H54 (cell line): ENCODE results near the gene GPR146.

Source experiments
- DNase-seq: peaks from one replicate; pipeline ENCODE4 v3.0.0; 2011; ENCODE audit warnings: low spot score, mixed read lengths; ENCODE audit not compliant: insufficient read length
- FAIRE-seq: peaks from 3 replicates; lab custom pipeline; 2011; peaks lifted over from hg19 to GRCh38; lab: Jason Lieb, UNC
- POLR2A ChIP-seq: IDR thresholded peaks from 2 replicates; pipeline ENCODE4 v1.6.1; 2011; ENCODE audit warnings: low read depth, mild to moderate bottlenecking, low read length

The GPR146 gene

DNA sequence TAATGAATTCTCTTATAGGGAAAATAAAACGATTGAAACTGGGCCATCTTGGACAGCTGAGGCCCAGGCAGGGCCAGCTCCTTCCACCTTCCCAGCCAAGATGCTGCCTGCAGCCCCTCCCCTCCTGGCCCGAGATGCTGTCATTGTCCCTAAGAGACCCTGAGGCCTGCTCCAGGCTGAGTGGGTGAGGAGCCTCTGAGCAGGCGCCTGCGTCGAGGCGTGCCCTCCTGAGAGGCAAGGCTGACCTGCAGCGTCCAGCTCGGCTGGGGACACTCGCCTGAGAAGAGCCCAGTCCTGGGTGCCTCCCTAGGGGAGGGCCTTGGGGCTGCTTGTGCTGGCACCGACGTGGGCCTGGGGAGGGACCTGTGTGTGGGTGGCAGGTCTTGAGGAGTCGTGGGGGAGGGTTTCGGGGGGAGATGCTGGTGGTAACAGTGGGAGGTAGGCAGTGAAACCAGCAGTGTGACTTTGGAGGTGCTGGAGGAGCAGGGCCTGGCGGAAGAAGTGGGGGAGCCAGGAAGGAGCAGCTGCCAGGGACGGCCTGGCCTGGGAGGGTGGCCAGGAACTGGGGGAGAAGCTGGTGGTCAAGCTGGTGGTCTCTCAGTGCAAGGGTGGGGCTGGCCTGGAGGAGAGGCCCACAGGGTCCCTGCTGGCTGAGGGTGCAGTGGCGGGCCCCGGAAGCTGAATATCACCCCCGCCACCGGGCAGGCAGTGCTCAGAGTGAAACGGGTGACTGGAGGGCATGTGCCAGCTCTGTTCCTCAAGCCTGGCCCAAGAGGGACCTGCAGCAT lies 7.9 kb downstream of the GPR146 start:
- TF ChIP-seq POLR2A: no peak
- DNase-seq (no peak), FAIRE-seq (no peak)

GRCh38 chr7:1053002-1053411 lies 8.7 kb downstream of the GPR146 start:
- FAIRE-seq (no peak), DNase-seq (no peak)
- no peak for TF ChIP-seq POLR2A

- FAIRE-seq: no peak
- no peak for DNase-seq
- TF ChIP-seq POLR2A: no peak
These were observed 9.5 kb downstream of the GPR146 start for GRCh38 chr7:1053816-1054370.

- FAIRE-seq (no peak), DNase-seq (no peak)
- no peak for TF ChIP-seq POLR2A
These were observed 10.1 kb downstream of the GPR146 start for GRCh38 chr7:1054438-1054837.

DNA sequence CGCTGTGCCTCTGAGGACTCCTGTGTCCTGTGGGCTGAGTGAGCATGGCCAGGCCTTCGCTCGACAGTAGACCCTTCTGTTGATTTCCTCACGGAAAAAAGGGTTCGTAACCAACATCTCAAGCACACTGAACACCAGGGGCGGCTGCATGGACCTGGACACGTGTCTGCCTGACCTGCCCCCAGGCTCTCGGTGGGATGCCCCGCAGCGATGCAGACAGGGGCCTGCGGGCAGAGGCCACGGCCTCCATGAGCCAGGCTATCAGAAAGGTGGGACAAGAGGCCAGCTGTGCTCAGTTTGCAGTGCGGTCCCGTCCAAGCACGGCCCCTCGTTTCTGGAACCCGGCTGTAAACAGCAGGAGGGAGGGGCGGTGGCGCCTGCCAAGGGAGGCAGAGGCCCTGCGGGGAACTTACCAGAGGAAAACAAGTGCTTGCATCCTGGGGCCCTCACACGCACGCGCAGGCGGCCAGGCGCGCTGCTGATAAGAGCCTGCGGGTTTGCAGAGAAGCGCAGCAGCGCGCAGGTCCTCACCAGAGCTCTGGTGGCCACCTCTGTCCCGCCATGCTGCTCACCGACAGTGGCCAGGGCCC lies 10.6 kb downstream of the GPR146 start:
- DNase-seq: no peak
- no peak for FAIRE-seq
- TF ChIP-seq POLR2A: no peak

GRCh38 chr7:1055491-1055955 lies 11.2 kb downstream of the GPR146 start:
- FAIRE-seq (no peak), DNase-seq (no peak)
- TF ChIP-seq POLR2A: no peak

GRCh38 chr7:1055956-1056784 lies 11.8 kb downstream of the GPR146 start:
- FAIRE-seq (no peak), DNase-seq (no peak)
- no peak for TF ChIP-seq POLR2A

- FAIRE-seq (no peak), DNase-seq (no peak)
- TF ChIP-seq POLR2A: no peak
These were observed 12.6 kb downstream of the GPR146 start for GRCh38 chr7:1056785-1057410.

DNA sequence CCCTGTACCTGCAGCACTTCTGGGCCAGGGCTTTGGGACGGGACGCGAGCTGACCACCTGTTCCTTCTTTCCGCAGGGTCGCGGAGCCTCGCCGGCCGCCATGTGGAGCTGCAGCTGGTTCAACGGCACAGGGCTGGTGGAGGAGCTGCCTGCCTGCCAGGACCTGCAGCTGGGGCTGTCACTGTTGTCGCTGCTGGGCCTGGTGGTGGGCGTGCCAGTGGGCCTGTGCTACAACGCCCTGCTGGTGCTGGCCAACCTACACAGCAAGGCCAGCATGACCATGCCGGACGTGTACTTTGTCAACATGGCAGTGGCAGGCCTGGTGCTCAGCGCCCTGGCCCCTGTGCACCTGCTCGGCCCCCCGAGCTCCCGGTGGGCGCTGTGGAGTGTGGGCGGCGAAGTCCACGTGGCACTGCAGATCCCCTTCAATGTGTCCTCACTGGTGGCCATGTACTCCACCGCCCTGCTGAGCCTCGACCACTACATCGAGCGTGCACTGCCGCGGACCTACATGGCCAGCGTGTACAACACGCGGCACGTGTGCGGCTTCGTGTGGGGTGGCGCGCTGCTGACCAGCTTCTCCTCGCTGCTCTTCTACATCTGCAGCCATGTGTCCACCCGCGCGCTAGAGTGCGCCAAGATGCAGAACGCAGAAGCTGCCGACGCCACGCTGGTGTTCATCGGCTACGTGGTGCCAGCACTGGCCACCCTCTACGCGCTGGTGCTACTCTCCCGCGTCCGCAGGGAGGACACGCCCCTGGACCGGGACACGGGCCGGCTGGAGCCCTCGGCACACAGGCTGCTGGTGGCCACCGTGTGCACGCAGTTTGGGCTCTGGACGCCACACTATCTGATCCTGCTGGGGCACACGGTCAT lies 13.3 kb downstream of the GPR146 start:
- TF ChIP-seq POLR2A: no peak
- DNase-seq (no peak), FAIRE-seq (no peak)

GRCh38 chr7:1058311-1058710 lies 14.0 kb downstream of the GPR146 start:
- no peak for TF ChIP-seq POLR2A
- DNase-seq: no peak
- no peak for FAIRE-seq

DNA sequence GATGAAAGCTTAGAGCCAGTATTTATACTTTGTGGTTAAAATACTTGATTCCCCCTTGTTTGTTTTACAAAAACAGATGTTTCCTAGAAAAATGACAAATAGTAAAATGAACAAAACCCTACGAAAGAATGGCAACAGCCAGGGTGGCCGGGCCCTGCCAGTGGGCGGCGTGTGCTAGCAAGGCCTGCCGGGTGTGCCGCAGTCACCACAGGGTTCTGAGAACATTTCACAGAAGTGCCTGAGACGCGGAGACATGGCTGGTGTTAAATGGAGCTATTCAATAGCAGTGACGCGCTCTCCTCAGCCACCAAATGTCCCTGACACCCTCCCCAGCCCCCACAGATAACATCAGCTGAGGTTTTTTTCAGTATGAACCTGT lies 14.5 kb downstream of the GPR146 start:
- no peak for FAIRE-seq
- TF ChIP-seq POLR2A: no peak
- no peak for DNase-seq

DNA sequence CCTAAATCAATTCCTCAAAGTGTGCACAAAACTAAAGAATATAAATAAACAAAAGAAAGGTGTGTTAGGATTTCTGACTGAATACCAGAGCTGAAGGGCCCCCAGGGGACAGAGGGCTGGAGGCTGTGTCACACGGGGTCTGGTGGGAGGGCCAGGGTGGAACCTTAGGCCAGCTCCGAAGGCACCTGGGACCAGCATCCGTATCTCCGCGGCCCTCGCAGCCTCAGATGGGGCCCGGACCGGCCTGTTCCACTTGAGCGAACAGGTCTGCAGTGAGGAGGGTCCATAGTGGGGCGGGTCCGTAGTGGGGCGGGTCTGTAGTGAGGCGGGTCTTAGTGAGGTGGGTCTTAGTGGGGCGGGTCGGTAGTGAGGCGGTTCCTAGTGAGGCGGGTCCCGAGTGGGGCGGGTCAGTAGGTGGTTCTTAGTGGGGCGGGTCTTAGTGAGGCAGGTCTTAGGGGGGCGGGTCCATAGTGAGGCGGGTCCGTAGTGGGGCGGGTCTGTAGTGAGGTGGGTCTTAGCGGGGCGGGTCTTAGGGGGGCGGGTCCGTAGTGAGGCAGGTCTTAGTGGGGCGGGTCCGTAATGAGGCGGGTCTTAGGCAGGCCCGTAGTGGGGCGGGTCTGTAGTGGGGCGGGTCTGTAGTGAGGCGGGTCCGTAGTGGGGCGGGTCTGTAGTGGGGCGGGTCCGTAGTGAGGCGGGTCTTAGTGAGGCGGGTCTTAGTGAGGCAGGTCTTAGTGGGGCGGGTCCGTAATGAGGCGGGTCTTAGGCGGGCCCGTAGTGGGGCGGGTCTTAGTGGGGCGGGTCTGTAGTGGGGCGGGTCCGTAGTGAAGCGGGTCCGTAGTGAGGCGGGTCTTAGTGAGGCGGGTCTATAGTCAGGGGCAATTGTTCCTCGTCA lies 15.1 kb downstream of the GPR146 start:
- FAIRE-seq (no peak), DNase-seq (no peak)
- no peak for TF ChIP-seq POLR2A
